ENCODE measurements around the gene MED26. TPM values are rescaled to one million over a fixed set of nuclear protein-coding genes. Genes with fewer than 3 reads are reported as not detected.

MED26 gene
- total RNA-seq, 3 donors from 2014 or later: 5.6 to 10.0 (median 7.5) TPM

DNA sequence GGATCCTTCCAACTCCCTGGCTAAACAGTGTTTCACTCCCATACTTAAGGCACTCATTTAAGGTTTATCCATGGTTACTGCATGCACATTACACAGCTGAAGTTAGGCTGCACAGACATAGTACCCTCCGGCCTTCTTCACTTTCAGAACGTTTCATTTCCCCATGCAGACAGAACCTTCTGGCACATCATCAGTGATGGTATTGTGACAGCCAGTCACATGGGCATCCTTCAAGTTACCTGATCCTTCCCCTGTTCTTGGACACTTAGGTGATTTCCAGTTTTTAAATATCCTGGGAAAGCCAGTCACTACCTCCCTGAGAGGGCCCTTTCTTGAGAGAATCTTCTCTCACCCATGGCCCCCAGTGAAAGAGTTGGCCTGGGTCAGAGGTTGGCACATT is 22.8 kb upstream of the MED26 start:
- intact Hi-C loops (cut with DNase I; ENCODE audit: low total_unique reads): no loop called here
- H3K9me3 ChIP-seq: no peaks in the 10 kb centered on the region
- no peaks in the 10 kb centered on the region for H3K4me1 ChIP-seq
- DNase-seq (ENCODE audit: low spot score in 2 of 2): no peak
- no peaks in the 10 kb centered on the region for H3K27me3 ChIP-seq
- no peak for TF ChIP-seq POLR2AphosphoS5 (IDR thresholded peaks at IDR 0.05)
- H3K27ac ChIP-seq: no peak overlapping the region
- H3K36me3 ChIP-seq: peaks cover 6% of the 10 kb centered on the region
- H3K4me3 ChIP-seq: no peak overlapping the region

DNA sequence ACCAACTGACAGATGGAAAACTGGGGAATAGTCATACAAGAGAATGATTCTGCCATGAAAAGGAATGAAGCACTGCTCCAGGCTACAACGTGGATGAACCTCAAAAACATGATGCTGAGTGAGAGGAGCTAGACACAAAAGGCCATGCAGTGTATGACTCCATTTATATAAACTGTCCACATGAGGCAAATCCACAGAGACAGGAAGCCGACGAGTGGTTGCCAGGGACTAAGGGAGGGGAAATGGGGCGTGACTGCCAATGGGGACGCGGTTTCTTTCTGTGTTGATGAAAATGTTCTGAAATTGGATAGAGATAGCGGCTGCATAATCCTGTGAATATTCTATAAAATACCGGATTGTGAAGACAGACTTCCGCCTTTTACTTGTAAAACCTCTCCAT is 21.7 kb upstream of the MED26 start:
- TF ChIP-seq POLR2A (IDR thresholded peaks at IDR 0.05) (no peak), POLR2AphosphoS5 (IDR thresholded peaks at IDR 0.05) (no peak)
- TF ChIP-seq, protein P1, sequence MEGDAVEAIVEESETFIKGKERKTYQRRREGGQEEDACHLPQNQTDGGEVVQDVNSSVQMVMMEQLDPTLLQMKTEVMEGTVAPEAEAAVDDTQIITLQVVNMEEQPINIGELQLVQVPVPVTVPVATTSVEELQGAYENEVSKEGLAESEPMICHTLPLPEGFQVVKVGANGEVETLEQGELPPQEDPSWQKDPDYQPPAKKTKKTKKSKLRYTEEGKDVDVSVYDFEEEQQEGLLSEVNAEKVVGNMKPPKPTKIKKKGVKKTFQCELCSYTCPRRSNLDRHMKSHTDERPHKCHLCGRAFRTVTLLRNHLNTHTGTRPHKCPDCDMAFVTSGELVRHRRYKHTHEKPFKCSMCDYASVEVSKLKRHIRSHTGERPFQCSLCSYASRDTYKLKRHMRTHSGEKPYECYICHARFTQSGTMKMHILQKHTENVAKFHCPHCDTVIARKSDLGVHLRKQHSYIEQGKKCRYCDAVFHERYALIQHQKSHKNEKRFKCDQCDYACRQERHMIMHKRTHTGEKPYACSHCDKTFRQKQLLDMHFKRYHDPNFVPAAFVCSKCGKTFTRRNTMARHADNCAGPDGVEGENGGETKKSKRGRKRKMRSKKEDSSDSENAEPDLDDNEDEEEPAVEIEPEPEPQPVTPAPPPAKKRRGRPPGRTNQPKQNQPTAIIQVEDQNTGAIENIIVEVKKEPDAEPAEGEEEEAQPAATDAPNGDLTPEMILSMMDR (IDR thresholded peaks at IDR 0.05): no peak
- Histone ChIP-seq H3K4me1 (no peaks in the 10 kb centered on the region), H3K27ac (no peak overlapping the region), H3K36me3 (peaks cover 6% of the 10 kb centered on the region), H3K4me3 (no peak overlapping the region), H3K9me3 (no peaks in the 10 kb centered on the region), H3K27me3 (no peaks in the 10 kb centered on the region)
- intact Hi-C loops (cut with DNase I; ENCODE audit: low total_unique reads): no loop called here
- no peak for DNase-seq (ENCODE audit: low spot score in 2 of 2)

DNA sequence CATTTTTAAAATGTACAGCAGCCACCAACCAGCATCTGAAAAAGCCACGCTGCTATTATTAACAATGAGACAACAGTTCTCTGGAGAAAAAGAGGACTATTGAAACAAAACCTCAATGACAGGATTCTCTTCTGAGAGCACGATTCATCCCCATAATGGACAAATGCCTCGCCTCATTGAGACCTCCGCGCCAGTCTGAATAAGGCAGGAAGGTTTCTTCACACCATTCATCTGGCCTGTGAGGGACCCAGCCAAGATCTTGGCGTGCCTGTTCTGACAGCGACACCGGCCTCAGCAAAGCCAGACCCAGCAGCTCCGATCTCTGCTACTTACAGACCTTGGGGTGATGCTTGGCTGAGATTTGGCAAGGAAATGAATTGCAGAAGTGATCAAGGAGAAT is 17.1 kb upstream of the MED26 start:
- Histone ChIP-seq H3K4me1 (no peaks in the 10 kb centered on the region), H3K27me3 (no peaks in the 10 kb centered on the region), H3K27ac (no peak overlapping the region), H3K36me3 (no peaks in the 10 kb centered on the region), H3K4me3 (no peak overlapping the region), H3K9me3 (no peaks in the 10 kb centered on the region)
- DNase-seq (ENCODE audit: low spot score in 2 of 2): no peak
- TF ChIP-seq, protein P1 (IDR thresholded peaks at IDR 0.05): no peak
- TF ChIP-seq POLR2A (IDR thresholded peaks at IDR 0.05): no peak
- no peak for TF ChIP-seq POLR2AphosphoS5 (IDR thresholded peaks at IDR 0.05)
- intact Hi-C loops (cut with DNase I; ENCODE audit: low total_unique reads): no loop called here

DNA sequence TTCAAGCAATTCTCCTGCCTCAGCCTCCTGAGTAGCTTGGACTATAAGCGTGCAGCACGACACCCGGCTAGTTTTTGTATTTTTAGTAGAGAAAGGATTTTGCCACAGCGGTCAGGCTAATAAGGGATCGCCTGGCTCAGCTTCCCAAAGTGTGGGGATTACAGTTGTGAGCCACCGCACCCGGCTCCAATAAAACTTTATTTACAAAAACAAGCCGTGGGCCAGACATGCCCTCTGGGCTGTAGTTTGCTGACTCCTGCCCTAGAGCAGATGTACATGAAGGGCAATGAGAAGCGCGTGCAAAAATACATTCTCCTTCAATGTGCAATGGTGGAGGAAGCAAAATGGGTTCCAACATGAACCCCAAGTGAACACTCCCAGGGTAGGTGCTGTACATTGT is 13.7 kb upstream of the MED26 start:
- H3K4me3 ChIP-seq: no peak overlapping the region
- intact Hi-C loops (cut with DNase I; ENCODE audit: low total_unique reads): no loop called here
- no peaks in the 10 kb centered on the region for H3K4me1 ChIP-seq
- H3K36me3 ChIP-seq: no peaks in the 10 kb centered on the region
- no peak for DNase-seq (ENCODE audit: low spot score in 2 of 2)
- H3K27ac ChIP-seq: no peak overlapping the region
- H3K9me3 ChIP-seq: no peaks in the 10 kb centered on the region
- no peaks in the 10 kb centered on the region for H3K27me3 ChIP-seq
- TF ChIP-seq, protein P1 (IDR thresholded peaks at IDR 0.05): no peak
- no peak for TF ChIP-seq POLR2A (IDR thresholded peaks at IDR 0.05)

DNA sequence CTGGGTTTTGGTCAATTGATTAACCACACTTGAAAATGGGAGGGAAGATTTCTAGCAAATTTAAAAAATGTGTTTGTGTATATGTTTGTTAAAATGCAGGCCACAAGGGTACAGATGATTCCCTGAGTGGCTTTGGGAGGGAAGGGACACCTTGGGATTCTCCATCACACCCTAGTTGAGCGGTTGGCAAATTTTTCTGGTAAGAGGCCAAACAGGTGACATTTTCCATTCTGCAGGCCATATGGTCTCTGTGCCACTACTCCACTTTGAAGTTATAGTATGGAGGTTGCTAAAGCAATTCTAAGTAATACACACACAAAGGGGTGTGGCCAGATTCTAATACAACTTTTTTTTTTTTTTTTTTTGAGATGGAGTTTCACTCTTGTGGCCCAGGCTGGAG is 12.9 kb upstream of the MED26 start:
- intact Hi-C loops (cut with DNase I; ENCODE audit: low total_unique reads): no loop called here
- Histone ChIP-seq H3K36me3 (no peaks in the 10 kb centered on the region), H3K4me1 (no peaks in the 10 kb centered on the region), H3K9me3 (no peaks in the 10 kb centered on the region), H3K27ac (no peak overlapping the region), H3K27me3 (no peaks in the 10 kb centered on the region), H3K4me3 (no peak overlapping the region)
- no peak for DNase-seq (ENCODE audit: low spot score in 2 of 2)
- TF ChIP-seq, protein P1 (IDR thresholded peaks at IDR 0.05): no peak
- TF ChIP-seq POLR2AphosphoS5 (IDR thresholded peaks at IDR 0.05) (no peak), POLR2A (IDR thresholded peaks at IDR 0.05) (no peak)

DNA sequence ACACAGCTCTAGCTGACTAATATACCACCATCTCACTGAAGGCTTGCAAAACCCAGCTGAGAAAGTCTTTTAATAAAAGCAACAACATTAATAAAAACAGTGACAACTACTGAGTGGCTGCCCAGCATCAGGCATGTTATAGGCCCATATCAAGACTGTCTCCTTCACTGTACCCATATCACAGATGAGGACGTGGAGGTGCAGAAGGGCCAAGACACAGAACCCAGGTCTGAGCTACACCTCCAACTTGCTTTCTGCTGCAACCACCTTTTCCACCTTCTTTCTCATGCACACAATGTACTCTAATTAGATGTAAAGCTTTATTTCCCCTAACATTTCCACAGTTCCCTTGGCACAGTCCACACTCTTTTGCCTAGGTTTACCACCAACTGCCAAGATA is 10.7 kb upstream of the MED26 start:
- TF ChIP-seq, protein P1 (IDR thresholded peaks at IDR 0.05): no peak
- TF ChIP-seq POLR2AphosphoS5 (IDR thresholded peaks at IDR 0.05): no peak
- no peak overlapping the region for H3K4me3 ChIP-seq
- no peak overlapping the region for H3K27ac ChIP-seq
- H3K9me3 ChIP-seq: no peaks in the 10 kb centered on the region
- DNase-seq (ENCODE audit: low spot score in 2 of 2): no peak
- H3K4me1 ChIP-seq: no peaks in the 10 kb centered on the region
- intact Hi-C loops (cut with DNase I; ENCODE audit: low total_unique reads): no loop called here
- H3K27me3 ChIP-seq: no peaks in the 10 kb centered on the region
- H3K36me3 ChIP-seq: no peaks in the 10 kb centered on the region
